GDM1 (cell line): ENCODE measurements around the gene AGBL1.

Source experiments
- DNase-seq: peaks from one replicate; lab custom pipeline; 2025; lab: John Stamatoyannopoulos, UW

The AGBL1 gene

DNA sequence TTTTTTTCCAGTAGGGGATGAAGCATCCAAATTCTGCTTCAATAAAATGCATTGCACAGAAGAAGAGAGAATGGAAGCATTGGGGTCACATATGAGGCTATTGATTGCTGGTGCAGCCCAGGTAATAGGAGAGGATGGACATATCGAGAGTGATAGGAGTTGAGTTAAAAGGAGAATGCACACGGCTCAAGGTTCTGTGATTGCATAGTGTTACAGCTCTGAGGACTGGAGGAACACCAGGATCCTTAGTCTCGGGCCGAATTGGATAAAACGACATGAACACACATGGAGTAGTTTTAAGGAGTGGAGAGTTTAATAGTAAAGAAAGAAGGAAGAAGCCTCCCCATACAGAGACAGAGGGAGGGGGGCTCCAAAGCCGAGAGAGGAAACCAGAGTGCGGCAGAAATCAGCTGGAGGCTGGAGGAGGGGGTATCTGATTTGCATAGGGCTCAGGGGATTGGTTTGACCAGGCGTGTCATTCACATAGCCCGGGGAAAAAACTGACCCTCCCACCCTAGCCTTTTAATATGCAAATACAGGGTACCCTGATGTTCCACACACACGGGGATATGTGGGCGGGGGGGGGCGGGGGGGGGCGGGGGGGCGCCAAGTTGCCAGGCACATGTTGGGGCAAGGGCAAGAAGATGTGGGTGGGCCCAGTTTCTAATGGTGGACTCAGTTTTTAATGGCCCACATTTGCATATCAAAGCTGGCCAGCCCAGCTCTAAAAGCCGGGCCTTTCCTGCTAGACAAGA is 156.9 kb downstream of the AGBL1 start:
- DNase-seq: no peak

DNA sequence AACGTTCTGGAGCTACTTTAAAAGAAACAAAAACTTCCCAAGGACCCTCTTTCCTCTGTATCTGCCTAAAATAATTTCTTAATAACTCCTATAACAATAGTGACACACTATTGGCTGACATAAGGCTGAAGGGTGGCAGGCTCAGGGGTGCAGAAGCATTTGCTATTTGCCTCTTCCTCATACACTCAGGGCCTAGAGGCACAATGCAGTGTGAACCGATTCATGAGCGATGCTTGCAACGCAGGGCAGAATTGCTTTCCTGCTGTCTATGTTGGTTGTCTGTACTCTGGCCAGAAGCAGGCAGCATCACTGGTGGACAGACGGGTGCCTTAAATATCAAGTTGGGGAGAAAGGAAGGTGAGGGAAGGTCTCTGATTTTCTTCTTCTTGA is 157.4 kb downstream of the AGBL1 start:
- DNase-seq: no peak

DNA sequence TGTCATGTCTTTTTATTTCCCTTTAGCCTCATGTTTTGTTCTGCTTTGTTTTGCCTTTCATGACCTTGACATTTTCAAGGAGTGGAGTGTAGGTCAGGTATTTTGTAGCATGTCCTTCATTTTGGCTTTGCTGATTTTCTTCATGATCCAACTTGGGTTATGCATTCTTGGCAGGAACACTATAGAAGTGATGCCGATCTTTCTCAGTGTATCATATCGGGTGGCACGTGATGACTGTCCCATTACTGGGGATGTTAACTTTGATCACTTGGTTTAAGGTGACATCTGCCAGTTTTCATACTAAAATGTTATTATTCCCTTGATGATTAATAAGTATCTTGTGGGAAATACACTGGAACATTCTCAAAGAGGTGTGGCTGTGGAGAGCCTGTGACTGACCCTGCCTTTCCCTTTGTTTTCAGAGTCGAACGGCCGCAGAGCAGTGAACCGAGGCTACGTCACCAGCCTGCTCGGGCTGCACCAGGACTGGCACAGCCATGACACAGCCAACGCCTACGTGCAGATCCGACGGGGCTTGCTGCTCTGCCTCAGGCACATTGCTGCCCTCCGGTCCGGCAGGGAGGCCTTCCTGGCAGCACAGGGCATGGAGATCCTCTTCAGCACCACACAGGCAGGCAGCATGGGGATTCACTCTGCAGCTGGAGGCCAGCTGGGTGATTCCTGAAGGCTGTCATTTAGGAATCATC is 167.7 kb downstream of the AGBL1 start:
- DNase-seq: no peak

DNA sequence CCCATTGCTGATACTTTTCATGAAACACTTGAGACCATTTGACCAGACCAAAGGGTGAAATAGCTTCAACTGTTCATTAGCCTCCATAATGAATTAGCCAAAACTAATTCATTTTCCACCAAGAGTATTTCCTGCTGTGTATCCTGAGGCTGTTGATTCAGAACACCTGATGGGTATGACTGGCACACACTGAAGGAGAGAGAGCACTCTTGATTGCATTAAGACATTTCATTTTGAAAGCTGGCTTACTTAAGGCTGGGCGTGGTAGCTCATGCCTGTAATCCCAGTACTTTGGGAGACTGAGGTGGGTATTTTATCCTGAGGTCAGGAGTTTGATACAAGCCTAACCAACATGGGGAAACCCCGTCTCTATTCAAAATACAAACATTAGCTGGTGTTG is 175.6 kb downstream of the AGBL1 start:
- no peak for DNase-seq

DNA sequence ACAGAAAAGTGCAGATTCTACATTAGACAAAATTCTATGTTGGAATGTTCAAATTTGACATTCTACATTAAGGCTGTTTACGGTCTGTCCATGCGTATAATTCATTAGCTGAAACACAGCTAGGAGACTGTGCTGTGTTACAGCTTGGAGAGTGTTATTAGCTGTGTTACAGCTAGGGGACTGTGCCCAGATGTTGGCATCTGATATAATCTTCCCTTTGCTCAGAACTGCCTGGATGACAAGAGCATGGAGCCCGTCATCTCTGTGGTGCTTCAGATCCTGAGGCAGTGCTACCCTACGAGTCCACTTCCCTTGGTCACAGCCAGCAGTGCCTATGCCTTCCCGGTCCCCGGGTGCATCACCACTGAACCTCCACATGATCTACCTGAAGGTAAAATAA is 177.0 kb downstream of the AGBL1 start:
- no peak for DNase-seq

DNA sequence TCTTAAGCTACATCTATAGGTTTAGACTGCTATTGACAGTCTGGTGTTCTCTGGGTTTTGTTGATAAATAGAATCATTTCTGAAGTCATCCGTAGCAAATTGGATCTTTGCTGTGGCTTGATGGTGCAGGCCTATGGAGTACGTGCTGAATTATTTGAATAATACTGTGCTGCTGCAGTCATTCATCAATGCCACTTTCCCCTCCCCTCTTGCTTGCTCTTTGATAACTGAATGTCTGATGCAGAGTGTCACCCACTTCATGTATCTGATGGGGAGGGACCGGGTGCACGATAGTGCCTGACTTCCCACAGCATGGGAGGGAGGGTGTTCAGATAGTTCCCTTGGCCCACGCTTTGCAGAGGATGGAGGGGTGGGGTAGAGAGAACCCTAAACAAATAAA is 179.9 kb downstream of the AGBL1 start:
- DNase-seq: no peak

DNA sequence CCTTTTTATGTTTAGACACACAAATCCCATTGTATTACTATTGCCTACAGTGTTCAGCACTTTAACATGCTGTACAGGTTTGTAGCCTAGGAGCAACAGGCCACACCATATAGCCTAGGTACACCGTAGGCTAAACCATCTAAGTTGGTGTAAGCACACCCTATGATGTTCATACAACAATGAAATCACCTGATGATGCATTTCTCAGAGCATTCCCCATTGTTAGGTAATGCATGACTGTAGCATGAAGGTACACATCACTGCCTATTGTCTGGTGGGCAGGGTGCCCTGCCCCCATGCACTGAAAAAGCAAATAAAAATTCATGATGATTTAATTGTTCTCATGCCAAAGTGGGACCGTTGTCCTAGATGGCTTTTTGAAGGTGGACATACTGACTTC is 183.6 kb downstream of the AGBL1 start:
- no peak for DNase-seq

DNA sequence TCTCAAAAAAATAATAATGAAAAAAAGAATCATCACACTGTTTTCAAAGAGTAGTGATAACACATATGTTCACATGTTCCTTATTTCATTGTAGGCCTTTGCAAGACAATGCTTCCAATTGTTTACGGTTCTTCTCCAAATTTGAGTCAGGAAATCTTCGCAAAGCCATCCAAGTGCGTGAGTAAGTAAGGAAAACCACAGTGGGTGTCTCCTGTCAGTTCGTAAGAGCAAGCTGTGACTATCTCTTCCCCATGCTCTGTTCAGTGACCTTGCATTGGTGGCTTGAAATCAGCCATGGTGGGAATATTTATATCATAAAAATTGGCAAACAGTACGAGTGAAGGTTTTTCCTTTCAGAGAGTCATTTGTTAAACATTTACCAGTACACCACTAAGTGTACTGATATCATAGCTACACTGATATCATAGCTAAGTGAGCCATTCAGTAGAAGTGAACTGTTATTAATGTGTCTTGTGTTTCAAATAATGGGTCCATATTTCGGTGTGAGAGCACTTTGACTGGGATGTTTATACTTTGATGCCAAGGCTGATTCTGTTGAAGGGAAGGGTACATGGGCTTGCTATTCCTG is 187.3 kb downstream of the AGBL1 start:
- DNase-seq: no peak

DNA sequence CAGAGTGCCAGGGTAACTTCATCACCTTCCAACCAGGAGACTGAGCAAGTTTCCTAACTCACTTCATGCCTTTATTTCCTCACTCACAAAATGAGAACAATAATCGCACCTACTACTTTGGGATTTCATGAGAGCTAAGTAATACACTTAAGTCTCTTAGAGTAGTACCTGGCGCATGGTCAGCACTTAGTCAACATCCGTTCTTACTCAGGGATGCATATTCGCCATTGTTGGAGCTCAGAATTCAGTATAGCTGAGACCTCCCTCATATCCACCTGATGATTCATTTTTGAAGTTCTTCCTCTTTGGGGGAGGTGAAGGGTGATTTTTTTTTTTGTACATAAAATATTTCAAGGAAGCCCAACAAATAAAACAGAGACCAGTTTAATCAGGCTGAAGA is 188.2 kb downstream of the AGBL1 start:
- DNase-seq: no peak

DNA sequence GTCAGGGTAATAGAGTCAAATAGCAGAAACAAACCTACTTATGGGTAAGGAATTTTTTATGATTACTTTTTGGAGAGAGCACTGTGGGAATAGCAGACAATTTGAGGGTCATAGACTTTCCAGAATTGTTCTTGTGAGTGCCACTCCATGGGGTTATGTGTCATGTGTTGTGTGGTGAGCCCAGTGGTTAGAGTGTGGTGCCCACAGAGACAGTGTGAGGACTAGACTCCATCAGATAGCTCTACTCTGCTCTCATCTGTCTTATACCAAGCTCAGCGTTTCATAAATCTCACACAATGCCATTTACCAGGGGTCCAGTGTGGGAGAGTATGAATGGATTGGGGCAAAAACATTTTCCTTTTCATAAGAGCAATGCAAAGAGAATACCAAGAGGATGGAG is 188.9 kb downstream of the AGBL1 start:
- no peak for DNase-seq

DNA sequence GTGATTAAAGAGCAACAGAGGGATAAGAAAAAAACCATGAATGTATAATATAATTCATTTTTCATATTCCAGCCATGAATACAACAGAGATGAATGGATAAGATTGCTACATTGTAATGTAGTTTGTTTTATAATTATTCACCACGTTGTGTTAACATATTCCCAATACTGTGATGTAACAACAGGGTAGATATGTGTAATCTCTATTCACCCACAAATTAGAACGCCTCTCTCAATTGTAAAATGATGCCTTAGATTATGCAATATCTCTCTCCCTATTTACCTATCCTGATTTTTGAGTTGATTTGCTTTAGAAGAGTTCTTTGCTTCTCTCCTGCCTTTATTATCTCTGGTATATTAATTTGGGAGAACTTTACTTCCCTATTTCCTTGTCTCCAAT is 193.6 kb downstream of the AGBL1 start:
- no peak for DNase-seq

DNA sequence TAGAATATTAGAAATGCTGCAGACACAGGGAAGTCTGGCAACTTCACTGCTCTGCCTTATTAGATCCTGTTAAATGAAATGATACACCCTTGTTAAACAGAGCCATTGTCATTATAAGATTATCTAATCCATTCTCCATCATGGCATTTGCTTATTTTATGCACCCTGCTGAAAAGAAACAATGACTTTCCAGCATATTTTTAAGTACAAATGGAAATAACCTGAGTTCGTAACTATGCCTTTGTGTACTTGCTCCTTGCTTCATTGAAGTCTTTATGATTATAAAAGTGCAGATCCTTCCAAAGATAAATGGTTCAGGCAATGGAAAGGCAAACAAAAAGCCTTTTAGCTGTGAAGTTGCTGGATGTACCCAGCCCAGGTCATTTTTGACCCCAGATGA is 195.7 kb downstream of the AGBL1 start:
- no peak for DNase-seq

DNA sequence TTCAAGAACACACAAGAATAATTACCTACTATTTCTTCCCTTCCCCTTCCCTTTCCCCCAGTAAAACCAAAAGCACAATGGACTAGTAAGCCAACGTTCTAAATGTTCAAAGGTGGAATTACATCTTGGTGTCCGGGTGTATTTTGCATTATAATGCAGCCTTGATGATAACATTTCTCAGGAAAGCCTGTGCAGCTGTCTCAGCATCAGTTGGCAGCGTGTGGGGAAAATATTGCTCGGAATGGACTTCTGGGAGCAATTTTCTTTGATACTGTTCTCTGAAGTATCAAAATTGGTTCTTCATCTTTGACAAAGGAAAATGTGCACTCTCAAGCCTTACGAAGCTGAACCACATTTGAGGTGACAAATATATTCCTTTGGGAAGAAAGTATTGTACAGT is 198.9 kb downstream of the AGBL1 start:
- no peak for DNase-seq

DNA sequence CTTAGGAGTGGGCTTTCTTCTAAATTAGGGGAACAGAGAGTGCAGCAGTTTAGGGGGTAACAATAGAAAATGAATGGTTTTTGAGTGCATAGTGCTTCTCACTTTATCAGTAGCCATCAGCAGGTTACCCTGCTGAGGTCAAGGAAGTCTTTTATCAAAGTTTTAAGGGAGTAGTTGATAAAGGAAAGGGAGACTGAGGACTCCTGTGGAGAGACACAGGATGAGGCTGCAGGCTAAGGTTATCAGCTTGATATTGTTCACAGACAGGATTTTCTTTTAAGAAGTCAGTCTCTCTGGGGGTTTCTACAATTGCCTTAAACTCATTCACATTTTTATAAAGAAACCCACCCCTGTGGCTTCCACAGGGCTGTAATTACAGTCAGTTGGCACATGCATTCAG is 205.0 kb downstream of the AGBL1 start:
- DNase-seq: no peak

DNA sequence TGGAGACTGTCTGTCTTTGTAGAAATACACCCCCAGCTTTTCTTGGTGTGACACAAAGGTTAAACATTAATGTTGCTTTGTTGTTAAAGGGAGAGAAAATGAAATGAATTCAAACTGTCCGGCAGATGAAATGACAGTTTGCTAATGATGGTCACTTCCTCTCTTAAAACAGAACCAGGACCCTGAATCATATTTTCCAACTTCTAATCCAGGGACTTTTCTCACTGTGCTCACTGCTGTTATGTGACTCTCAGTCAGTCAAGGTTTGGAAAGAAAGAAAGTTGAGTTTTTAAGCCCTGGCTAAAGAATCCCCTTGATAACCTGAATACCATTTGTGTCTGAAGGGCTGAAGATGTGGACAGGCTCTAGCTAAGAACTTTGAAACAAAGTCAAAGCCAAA is 215.8 kb downstream of the AGBL1 start:
- no peak for DNase-seq

DNA sequence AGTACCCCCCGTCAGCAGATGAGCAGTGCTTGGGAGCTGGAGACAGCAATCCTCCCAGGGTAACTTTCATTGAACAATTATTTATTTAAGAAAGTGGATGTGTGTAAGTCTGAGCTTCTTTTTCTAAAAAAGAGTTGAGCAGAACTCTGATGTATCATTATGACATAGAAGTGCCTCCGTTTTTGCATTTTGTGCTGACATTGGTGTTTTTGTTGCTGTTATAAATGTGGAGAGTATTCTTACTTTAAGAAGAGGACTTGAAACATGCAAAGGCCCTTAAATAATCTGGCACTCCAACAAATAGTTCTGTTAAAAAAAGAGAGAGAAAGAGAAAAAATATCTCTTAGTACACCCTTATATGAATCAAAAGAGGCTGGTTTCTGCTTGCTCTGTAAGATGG is 217.1 kb downstream of the AGBL1 start:
- no peak for DNase-seq

DNA sequence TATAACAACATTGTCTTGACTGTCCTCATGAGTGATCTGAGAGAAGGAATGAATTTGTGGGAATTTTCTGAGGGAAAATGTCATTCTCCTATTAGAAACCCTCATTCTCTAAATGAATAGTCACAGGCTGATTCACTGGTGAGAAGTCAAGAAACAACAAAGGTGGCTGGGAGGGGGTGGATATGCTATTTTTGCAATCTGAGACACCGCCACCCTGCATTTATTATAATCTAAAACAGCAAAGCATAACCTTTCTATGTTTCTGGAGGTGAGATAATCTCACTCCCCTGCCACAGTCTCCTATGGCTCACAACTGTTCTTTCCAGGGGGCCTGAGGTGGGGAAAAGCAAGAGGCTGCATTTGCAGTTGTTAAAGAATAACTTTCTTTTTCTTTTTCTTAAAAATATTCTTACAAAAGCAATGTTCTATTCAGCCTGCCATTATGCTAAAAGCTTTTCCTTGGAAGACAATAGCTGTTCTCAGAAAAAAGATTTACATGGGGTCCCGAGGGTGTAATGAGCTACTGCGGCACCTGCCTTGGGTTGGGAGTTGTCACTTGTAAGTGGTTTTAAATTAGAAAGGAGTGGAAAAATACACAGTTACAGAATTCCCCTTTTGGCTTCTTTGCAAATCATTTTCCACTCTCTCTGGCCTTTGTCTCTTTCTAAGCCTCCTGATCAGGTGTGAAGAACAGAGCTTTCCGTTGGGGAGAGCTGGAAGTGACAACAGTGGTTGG is 220.9 kb downstream of the AGBL1 start:
- DNase-seq: no peak

DNA sequence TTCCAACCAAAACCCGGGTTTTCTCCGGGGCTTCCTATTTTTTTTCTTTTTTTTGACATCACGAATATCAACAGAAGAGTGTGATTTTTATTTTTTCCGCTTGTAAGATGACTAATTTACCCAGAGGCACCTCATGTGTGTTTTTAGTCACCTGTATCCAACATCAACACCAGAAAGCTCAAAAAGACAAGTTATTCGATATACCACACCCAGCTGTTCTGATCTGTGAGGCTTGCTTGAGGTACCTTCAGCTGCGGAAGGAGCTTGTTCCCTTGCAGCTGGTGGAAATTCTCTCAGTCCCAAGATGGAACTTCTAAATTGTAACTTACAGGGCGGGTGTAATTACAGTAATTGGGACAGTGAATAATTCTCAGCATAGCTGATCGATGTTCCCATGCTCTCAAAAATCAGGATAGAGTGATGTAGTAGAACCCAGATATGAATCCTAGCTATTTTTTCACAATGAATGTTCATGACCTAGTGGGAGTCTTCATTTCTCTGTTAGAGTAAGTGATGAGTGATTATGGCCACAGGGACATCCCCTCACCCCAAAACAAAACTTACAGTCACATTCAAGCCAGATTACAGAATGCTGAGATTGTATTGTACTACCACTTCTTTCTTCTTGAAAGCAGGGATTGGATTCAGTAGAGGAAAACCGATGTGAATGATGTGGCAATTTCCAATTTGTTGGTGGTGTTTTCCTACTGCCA is 232.1 kb downstream of the AGBL1 start:
- no peak for DNase-seq

DNA sequence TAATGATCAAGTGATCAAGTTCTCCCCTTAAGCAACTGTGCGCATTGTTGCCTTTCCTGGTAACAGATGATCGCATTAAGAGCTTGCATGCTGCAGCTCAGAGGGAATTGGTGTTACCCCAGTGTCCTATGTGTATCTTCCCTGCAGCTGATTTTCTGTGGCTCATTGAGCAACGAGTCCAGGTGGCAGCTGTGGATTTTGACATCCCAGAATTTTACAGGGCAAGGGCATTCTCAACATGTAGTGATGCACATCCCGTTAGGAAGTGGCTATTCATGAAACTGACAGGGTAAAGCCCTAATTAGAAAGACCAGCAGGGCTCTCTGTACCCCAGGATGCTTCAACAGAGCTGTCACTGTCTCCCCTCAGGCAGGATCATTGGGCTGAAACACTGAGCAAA is 232.8 kb downstream of the AGBL1 start:
- DNase-seq: no peak

DNA sequence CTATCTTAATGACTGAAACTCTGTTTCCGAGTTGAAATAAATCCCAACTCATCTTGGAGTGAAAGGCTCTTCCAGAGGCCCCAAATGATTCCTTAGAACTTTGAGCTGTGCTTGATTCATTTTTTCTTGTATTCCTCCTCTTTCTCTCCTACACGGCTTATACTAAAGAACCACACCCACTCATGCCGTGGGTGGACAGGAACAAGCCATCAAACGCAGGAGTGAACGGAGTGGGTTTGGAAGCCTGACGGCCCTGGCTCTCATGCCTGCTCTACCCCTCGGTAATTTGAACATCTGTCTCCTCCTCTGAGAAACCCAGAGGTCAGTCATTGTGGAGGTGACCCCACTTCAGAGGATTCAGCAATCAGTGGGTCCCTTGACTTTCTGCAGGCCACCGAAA is 236.5 kb downstream of the AGBL1 start:
- DNase-seq: no peak

DNA sequence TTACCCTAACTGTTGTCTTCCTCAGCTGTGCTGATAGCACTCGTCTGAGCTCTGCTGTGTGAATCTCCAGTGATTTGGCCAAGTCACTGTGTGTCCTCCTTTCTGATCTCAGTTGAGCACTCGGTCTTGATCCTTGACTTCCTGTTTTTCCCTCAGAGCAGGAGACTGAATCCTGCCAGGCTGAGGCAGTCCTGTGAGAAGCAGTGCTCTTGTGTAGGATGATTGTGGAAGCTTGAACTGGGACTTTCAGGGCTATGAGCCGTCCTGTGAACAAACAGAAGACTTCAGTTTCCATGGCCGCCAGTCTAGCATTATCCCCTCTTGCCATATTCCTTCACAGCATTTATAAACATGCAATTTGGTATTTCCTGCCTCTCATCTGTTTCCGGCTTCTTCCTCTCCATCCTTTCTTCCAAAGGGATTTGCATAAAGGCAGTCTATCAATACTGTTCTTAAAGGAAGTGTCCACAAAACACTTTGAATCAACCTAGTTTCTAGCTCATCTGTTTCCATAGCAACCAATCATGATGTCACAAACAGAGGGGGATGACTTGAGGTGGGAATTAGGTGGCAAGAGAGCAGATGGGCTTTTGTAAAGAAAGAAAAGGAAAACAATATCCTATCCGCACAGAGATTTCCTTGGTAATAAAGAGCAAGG is 237.2 kb downstream of the AGBL1 start:
- DNase-seq: no peak

DNA sequence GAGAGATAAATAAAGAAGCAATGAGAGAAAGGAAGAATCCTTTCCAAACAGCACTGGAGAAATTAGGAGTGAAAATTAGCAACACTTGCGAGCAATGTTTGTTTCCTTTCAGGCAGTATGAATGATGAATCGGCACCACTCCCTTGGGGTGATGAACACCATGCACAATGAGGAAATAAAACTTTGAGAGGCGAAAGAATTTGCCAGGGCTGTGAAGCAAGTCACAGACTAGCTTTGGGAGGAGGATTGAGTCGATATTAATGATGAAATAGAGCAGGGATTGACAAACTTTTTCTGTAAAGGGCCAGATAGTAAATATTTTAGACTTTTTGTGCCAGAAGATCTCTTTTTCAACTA is 237.7 kb downstream of the AGBL1 start:
- no peak for DNase-seq
